Measurements from ENCODE around the gene CDKN1C.

DNA sequence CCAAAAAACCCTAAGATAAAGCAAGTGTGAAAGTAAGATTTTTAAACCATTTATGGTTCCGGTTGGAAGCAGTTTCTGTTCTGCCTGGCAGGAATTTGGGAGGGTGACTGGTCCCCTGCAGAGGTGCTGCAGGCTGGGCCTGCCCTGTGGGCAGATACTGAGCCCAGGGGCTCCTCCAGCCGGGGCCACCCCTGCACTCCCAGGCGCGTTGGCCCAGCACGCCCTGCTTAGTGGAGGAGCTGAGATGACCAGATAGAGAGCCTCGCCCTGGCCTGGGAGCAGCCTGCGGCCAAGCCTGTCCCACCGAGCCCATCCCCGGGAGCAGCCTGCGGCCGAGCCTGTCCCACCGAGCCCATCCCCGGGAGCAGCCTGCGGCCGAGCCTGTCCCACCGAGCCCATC lies 35.7 kb upstream of the CDKN1C start:
- no peak for TF ChIP-seq POLR2AphosphoS5 (IDR thresholded peaks at IDR 0.05; ENCODE audit: low read depth, low read length)
- no peak for TF ChIP-seq SIN3A (IDR thresholded peaks at IDR 0.05; ENCODE audit: borderline replicate concordance, insufficient read depth, low read length)
- TF ChIP-seq, protein P1, sequence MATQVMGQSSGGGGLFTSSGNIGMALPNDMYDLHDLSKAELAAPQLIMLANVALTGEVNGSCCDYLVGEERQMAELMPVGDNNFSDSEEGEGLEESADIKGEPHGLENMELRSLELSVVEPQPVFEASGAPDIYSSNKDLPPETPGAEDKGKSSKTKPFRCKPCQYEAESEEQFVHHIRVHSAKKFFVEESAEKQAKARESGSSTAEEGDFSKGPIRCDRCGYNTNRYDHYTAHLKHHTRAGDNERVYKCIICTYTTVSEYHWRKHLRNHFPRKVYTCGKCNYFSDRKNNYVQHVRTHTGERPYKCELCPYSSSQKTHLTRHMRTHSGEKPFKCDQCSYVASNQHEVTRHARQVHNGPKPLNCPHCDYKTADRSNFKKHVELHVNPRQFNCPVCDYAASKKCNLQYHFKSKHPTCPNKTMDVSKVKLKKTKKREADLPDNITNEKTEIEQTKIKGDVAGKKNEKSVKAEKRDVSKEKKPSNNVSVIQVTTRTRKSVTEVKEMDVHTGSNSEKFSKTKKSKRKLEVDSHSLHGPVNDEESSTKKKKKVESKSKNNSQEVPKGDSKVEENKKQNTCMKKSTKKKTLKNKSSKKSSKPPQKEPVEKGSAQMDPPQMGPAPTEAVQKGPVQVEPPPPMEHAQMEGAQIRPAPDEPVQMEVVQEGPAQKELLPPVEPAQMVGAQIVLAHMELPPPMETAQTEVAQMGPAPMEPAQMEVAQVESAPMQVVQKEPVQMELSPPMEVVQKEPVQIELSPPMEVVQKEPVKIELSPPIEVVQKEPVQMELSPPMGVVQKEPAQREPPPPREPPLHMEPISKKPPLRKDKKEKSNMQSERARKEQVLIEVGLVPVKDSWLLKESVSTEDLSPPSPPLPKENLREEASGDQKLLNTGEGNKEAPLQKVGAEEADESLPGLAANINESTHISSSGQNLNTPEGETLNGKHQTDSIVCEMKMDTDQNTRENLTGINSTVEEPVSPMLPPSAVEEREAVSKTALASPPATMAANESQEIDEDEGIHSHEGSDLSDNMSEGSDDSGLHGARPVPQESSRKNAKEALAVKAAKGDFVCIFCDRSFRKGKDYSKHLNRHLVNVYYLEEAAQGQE (IDR thresholded peaks at IDR 0.05; ENCODE audit: insufficient read depth in 1 of 2, low read depth in 2 of 2, low read length in 2 of 2) = no peak
